Lower leg skin (tissue), 4 donors: ENCODE results near the gene NT5DC2. TPM values are rescaled to one million over a fixed set of nuclear protein-coding genes. Genes with fewer than 3 reads are reported as not detected.

Source experiments
- DNase-seq, 2 donors: peaks; one replicate each; pipeline ENCODE4 v3.0.0-alpha.2; 2019; ENCODE audit warnings: low spot score in 2 of 2
- H3K4me3 ChIP-seq: fragments of 200-600 bp; sonication (generic); 2 replicates; pipeline ENCODE4 v1.5.1; 2017; ENCODE audit warnings: mild to moderate bottlenecking, low read depth; ENCODE audit not compliant: poor library complexity, severe bottlenecking
- POLR2A ChIP-seq, 2 donors: fragments of 450-650 bp; IDR thresholded peaks; one replicate each; pipeline ENCODE4 v1.6.1; 2016 to 2017; ENCODE audit warnings: antibody characterized with exemption in 2 of 2, mild to moderate bottlenecking in 1 of 2, moderate library complexity in 1 of 2
- WGBS, 2 donors: methylation state at CpG; one replicate each; pipeline ENCODE4 v1.1.5; 2018; 5-methylcytosine and 5-hydroxymethylcytosine counted together
- intact Hi-C: fragments of 100-400 bp; cut with DNase I; formaldehyde crosslinking; loops from one replicate; pipeline ENCODE4 v1.15.0; 2023; ENCODE audit warnings: low total_unique reads
- total RNA-seq, 4 donors: library from RNA; depleted of rRNA; stranded (reverse); fragments of >200 nt; gene quantifications; one replicate each; pipeline ENCODE4 v1.1.0, GENCODE V29; 2016
- TF ChIP-seq, protein P1 (sequence below), 3 donors: fragments of 450-650 bp; IDR thresholded peaks; one replicate each; pipeline ENCODE4 v1.5.1; 2016; ENCODE audit warnings: antibody characterized with exemption in 3 of 3, mild to moderate bottlenecking in 3 of 3, moderate library complexity in 2 of 3

The NT5DC2 gene
- total RNA-seq, 4 donors from 2014 or later = 40.3 to 61.4 (median 48.0) TPM

DNA sequence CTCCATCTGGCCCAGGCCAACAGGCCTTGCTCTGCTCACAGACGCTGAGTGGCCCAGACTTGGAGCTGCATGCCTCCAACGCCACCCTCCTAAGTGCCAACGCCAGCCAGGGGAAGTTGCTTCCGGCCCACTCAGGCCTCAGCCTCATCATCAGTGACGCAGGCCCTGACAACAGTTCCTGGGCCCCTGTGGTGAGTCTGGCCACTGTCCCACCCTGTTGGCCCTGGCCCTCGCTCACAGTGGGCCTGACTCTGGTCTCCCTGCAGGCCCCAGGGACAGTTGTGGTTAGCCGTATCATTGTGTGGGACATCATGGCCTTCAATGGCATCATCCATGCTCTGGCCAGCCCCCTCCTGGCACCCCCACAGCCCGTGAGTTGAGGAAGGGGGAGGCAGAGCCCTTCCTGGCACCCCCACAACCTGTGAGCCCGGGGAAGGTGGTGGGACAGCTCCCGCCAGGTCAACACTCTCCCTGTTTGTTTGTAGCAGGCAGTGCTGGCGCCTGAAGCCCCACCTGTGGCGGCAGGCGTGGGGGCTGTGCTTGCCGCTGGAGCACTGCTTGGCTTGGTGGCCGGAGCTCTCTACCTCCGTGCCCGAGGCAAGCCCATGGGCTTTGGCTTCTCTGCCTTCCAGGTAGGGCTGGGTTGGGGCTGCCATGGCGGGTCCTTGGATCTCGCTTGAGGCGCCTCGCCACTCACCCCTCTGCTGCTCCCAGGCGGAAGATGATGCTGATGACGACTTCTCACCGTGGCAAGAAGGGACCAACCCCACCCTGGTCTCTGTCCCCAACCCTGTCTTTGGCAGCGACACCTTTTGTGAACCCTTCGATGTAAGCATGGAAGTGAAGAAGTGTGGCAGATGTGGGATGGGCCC is 10.0 kb downstream of the NT5DC2 start:
- TF ChIP-seq POLR2A (IDR thresholded peaks at IDR 0.05) = no peak
- TF ChIP-seq, protein P1, sequence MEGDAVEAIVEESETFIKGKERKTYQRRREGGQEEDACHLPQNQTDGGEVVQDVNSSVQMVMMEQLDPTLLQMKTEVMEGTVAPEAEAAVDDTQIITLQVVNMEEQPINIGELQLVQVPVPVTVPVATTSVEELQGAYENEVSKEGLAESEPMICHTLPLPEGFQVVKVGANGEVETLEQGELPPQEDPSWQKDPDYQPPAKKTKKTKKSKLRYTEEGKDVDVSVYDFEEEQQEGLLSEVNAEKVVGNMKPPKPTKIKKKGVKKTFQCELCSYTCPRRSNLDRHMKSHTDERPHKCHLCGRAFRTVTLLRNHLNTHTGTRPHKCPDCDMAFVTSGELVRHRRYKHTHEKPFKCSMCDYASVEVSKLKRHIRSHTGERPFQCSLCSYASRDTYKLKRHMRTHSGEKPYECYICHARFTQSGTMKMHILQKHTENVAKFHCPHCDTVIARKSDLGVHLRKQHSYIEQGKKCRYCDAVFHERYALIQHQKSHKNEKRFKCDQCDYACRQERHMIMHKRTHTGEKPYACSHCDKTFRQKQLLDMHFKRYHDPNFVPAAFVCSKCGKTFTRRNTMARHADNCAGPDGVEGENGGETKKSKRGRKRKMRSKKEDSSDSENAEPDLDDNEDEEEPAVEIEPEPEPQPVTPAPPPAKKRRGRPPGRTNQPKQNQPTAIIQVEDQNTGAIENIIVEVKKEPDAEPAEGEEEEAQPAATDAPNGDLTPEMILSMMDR (IDR thresholded peaks at IDR 0.05) = no peak
- no peak overlapping the region for H3K4me3 ChIP-seq
- peak in 1 of 2 donors; percentile 85 for DNase-seq
- WGBS, 2 donors = 89 to 93% methylated on average over 11 to 23 of the region's 26 CpGs
- intact Hi-C loops = no loop called here

DNA sequence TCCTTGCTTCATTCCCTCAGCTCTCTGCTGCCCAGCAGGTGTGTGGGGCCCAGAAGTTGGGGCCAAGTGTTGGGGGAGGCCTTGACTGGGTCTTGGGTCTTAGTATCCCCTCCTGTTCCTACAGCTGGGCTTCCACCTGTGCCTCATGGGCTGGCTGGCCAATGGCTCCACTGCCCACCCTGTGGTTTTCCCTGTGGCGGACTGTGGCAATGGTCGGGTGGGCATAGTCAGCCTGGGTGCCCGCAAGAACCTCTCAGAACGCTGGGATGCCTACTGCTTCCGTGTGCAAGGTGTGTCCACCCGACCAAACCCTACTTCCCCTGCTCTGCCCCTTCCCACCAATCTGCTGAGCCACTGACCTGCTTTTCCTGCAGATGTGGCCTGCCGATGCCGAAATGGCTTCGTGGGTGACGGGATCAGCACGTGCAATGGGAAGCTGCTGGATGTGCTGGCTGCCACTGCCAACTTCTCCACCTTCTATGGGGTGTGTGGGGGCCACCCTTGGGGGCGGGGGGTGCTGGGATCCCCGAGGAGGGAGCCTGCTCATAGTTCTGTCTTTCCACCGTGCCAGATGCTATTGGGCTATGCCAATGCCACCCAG is 10.9 kb downstream of the NT5DC2 start:
- peak in 1 of 2 donors; percentile 84 for DNase-seq
- intact Hi-C loops = no loop called here
- H3K4me3 ChIP-seq = no peak overlapping the region
- TF ChIP-seq, protein P1 (IDR thresholded peaks at IDR 0.05) = no peak
- no peak for TF ChIP-seq POLR2A (IDR thresholded peaks at IDR 0.05)
- 91 to 92% methylated on average over 13 to 14 of the region's 14 CpGs for WGBS, 2 donors

DNA sequence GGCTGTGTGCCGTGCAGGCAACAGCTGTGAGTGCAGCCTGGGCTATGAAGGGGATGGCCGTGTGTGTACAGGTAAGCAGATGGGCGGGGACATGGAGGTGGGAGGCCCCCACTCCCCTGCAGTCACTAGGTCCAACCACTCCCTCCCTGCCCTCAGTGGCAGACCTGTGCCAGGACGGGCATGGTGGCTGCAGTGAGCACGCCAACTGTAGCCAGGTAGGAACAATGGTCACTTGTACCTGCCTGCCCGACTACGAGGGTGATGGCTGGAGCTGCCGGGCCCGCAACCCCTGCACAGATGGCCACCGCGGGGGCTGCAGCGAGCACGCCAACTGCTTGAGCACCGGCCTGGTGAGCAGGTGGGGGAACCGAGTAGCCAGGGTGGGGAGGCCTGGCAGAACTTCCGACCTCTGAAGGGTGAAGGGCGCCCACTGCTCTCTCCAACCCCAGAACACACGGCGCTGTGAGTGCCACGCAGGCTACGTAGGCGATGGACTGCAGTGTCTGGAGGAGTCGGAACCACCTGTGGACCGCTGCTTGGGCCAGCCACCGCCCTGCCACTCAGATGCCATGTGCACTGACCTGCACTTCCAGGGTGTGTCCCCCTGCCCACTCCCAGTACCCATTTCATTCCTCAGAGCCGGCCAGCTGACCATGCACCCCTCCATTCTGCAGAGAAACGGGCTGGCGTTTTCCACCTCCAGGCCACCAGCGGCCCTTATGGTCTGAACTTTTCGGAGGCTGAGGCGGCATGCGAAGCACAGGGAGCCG is 11.6 kb downstream of the NT5DC2 start:
- no peak overlapping the region for H3K4me3 ChIP-seq
- no peak for DNase-seq
- intact Hi-C loops = no loop called here
- TF ChIP-seq, protein P1 (IDR thresholded peaks at IDR 0.05) = no peak
- no peak for TF ChIP-seq POLR2A (IDR thresholded peaks at IDR 0.05)
- WGBS, 2 donors = 92 to 93% methylated on average over 21 to 27 of the region's 33 CpGs

DNA sequence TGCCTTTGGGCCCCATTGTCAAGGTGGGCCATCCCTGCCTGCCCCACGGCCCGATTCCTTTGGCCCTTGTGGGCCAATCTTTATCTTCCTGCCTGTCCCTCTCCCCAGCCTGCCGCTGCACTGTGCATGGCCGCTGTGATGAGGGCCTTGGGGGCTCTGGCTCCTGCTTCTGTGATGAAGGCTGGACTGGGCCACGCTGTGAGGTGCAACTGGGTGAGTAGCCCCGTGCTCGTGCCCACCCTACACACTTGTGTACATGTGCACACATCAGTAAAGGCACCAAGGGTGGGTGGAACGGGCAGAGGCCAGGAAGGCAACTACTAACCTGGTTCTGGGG is 12.2 kb downstream of the NT5DC2 start:
- intact Hi-C loops = no loop called here
- H3K4me3 ChIP-seq = no peak overlapping the region
- 92 to 97% methylated on average over 6 to 8 of the region's 8 CpGs for WGBS, 2 donors
- TF ChIP-seq, protein P1 (IDR thresholded peaks at IDR 0.05) = no peak
- TF ChIP-seq POLR2A (IDR thresholded peaks at IDR 0.05) = no peak
- DNase-seq = no peak

DNA sequence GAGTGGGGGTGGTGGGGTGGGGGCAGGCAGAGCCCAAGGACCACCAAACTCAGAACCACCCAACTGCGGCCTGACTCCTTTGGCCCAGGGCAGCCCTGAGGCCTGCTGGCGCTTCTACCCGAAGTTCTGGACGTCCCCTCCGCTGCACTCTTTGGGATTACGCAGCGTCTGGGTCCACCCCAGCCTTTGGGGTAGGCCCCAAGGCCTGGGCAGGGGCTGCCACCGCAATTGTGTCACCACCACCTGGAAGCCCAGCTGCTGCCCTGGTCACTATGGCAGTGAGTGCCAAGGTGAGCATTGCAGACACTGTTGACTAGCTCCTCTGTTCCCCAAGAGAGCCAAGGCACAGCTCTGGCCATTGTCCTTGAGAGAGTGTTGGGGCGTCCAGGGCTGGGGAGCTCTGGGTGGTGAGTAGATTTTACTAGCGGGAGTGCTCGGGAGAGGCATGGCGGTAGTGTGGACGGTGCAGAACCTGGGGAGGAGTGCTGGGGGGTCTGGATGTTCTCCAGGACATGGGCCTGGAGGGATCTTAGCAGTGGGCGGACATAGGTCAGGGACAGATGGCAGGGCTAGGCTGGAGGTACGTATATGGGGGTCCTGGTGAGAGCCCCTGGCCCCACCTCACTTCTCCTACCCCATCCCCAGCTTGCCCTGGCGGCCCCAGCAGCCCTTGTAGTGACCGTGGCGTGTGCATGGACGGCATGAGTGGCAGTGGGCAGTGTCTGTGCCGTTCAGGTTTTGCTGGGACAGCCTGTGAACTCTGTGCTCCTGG is 12.8 kb downstream of the NT5DC2 start:
- intact Hi-C loops = no loop called here
- 92 to 93% methylated on average over 15 to 19 of the region's 20 CpGs for WGBS, 2 donors
- TF ChIP-seq, protein P1 (IDR thresholded peaks at IDR 0.05) = no peak
- no peak for TF ChIP-seq POLR2A (IDR thresholded peaks at IDR 0.05)
- H3K4me3 ChIP-seq = no peak overlapping the region
- no peak for DNase-seq
